ENCODE data around the gene P2RY11.

- no peak for TF ChIP-seq POLR2AphosphoS5 (IDR thresholded peaks at IDR 0.05)
- TF ChIP-seq CTCF (IDR thresholded peaks at IDR 0.05) = no peak
- TF ChIP-seq POLR2A (IDR thresholded peaks at IDR 0.05) = no peak
Measured at GRCh38 chr19:10083911-10084310, 27.6 kb upstream of the P2RY11 start.
